Sigmoid colon (tissue), 4 donors: ENCODE results near the gene ABO.

ENCODE experiments used
- EP300 ChIP-seq, 4 donors: sonication (generic); formaldehyde crosslinking; IDR thresholded peaks; one replicate each; pipeline ENCODE4 v1.6.1; 2017; ENCODE audit warnings: antibody characterized with exemption in 4 of 4
- POLR2A ChIP-seq, 2 donors: fragments of 450-650 bp; IDR thresholded peaks; one replicate each; pipeline ENCODE4 v1.6.1; 2016; ENCODE audit warnings: antibody characterized with exemption in 2 of 2, mild to moderate bottlenecking in 2 of 2, moderate library complexity in 2 of 2
- POLR2AphosphoS5 ChIP-seq, 4 donors: sonication (generic); formaldehyde crosslinking; IDR thresholded peaks; one replicate each; pipeline ENCODE4 v1.6.1; 2017; ENCODE audit warnings: antibody characterized with exemption in 4 of 4
- TF ChIP-seq, protein P1 (sequence below), 4 experiments: fragments of 450-650 bp in 3 of 4; fragments of 200-600 bp in 1 of 4; IDR thresholded peaks; one replicate each; pipeline ENCODE4 v1.5.1; 2016 to 2019; ENCODE audit warnings: antibody characterized with exemption in 4 of 4, mild to moderate bottlenecking in 3 of 4, moderate library complexity in 2 of 4

DNA sequence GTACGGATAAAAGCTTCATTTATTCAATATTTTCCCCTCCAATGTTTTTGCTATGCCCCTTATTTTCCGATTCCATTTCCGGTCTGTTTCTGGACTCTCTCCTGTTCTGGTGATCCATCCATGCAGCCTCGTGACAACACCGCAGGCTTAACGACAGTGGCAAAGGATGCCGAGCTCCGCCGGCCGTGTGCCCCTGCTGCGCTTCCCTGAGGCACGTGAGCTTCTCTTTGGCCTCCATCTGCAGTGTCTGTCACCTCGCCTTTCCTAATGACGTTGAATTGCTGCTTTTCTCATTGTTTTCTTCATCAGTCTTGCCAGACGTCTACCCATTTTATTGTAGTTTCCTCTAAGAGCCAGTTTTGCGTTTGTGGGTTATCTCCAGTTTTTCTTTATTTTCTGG lies 32.3 kb upstream of the ABO start:
- TF ChIP-seq EP300 (IDR thresholded peaks at IDR 0.05) (no peak), POLR2A (IDR thresholded peaks at IDR 0.05) (no peak), POLR2AphosphoS5 (IDR thresholded peaks at IDR 0.05) (no peak)
- TF ChIP-seq, protein P1, sequence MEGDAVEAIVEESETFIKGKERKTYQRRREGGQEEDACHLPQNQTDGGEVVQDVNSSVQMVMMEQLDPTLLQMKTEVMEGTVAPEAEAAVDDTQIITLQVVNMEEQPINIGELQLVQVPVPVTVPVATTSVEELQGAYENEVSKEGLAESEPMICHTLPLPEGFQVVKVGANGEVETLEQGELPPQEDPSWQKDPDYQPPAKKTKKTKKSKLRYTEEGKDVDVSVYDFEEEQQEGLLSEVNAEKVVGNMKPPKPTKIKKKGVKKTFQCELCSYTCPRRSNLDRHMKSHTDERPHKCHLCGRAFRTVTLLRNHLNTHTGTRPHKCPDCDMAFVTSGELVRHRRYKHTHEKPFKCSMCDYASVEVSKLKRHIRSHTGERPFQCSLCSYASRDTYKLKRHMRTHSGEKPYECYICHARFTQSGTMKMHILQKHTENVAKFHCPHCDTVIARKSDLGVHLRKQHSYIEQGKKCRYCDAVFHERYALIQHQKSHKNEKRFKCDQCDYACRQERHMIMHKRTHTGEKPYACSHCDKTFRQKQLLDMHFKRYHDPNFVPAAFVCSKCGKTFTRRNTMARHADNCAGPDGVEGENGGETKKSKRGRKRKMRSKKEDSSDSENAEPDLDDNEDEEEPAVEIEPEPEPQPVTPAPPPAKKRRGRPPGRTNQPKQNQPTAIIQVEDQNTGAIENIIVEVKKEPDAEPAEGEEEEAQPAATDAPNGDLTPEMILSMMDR (IDR thresholded peaks at IDR 0.05) = no peak
